ENCODE data around the gene ZNF473.

GRCh38 chr19:49983645-49984229 lies 42.1 kb upstream of the ZNF473 start:
- TF ChIP-seq EZH2 (IDR thresholded peaks at IDR 0.05; ENCODE audit: low read depth, unreplicated experiment) (no peak), POLR2AphosphoS5 (IDR thresholded peaks at IDR 0.05; ENCODE audit: low read depth) (no peak), CTCF (conservative IDR thresholded peaks at IDR 0.05; ENCODE audit: low read depth in 2 of 2) (peak; percentile 97 to 99), EZH2phosphoT487 (IDR thresholded peaks at IDR 0.05; ENCODE audit: unreplicated experiment) (no peak), NANOG (IDR thresholded peaks at IDR 0.05; ENCODE audit: borderline replicate concordance) (no peak), REST (IDR thresholded peaks at IDR 0.05; ENCODE audit: unreplicated experiment) (peak; percentile 35), CREB1 (CRISPR knock-in tag; IDR thresholded peaks at IDR 0.05; ENCODE audit: low read depth) (no peak)
